Naive thymus-derived CD8-positive, alpha-beta T cell (primary cell): ENCODE results near the gene RFC5. TPM values are rescaled to one million over a fixed set of nuclear protein-coding genes. Genes with fewer than 3 reads are reported as not detected.

Source experiments
- ATAC-seq, 2 donors: fragments of 150-1000 bp; cut with Tn5 transposase in 1 of 2; sonication (Bioruptor Pico), chemical (Tn5 transposase) in 1 of 2; 1 replicate in 1 of 2; 2 replicates in 1 of 2; pipeline ENCODE4 v1.10.0; 2021; ENCODE audit warnings: mild to moderate bottlenecking in 2 of 2, moderate library complexity in 2 of 2
- POLR2A ChIA-PET: fragments of 350-600 bp; sonication (Branson Sonifier 250); formaldehyde crosslinking; loops from one replicate; lab custom pipeline; 2021; ENCODE audit warnings: antibody characterized with exemption; lab: Charles Lee
- DNase-seq, 10 donors: peaks; one replicate each; pipeline versions ENCODE4 v3.0.0 to v3.0.0-alpha.2; 2020 to 2022
- H3K27ac Mint-ChIP-seq, 10 donors: one replicate each; pipeline ENCODE4 v1.8.0; 2020 to 2022; ENCODE audit warnings: mild to moderate bottlenecking in 10 of 10, mixed read lengths in 10 of 10, moderate library complexity in 4 of 10, inconsistent platforms in 1 of 10
- H3K27me3 Mint-ChIP-seq, 5 donors: one replicate each; pipeline ENCODE4 v1.8.0; 2021 to 2022; ENCODE audit warnings: mixed read lengths in 5 of 5
- H3K36me3 Mint-ChIP-seq, 3 donors: one replicate each; pipeline ENCODE4 v1.8.0; 2020 to 2022; ENCODE audit warnings: mixed read lengths in 3 of 3, mild to moderate bottlenecking in 2 of 3, inconsistent platforms in 1 of 3
- H3K4me1 Mint-ChIP-seq, 4 donors: one replicate each; pipeline ENCODE4 v1.8.0; 2021 to 2022; ENCODE audit warnings: mixed read lengths in 4 of 4
- H3K4me3 Mint-ChIP-seq, 10 donors: one replicate each; pipeline ENCODE4 v1.8.0; 2020 to 2022; ENCODE audit warnings: mild to moderate bottlenecking in 10 of 10, mixed read lengths in 10 of 10, moderate library complexity in 6 of 10, inconsistent platforms in 1 of 10
- H3K9me3 Mint-ChIP-seq, 9 donors: one replicate each; pipeline ENCODE4 v1.8.0; 2020 to 2022; ENCODE audit warnings: mixed read lengths in 9 of 9, mild to moderate bottlenecking in 3 of 9, inconsistent platforms in 1 of 9, moderate library complexity in 1 of 9
- polyA plus RNA-seq, 3 donors: library from polyadenylated mRNA; unstranded; fragments of 300-500 nt; fragmentation: Illumina TruSeq; gene quantifications; one replicate each; pipeline ENCODE4 v1.2.3, GENCODE V29; 2021
- total RNA-seq, 8 experiments: library from RNA in 2 of 8; stranded (reverse) in 2 of 8; gene quantifications; one replicate each; pipeline ENCODE4 v1.2.3 and lab custom pipeline; 2021 to 2026

Gene RFC5, protein sequence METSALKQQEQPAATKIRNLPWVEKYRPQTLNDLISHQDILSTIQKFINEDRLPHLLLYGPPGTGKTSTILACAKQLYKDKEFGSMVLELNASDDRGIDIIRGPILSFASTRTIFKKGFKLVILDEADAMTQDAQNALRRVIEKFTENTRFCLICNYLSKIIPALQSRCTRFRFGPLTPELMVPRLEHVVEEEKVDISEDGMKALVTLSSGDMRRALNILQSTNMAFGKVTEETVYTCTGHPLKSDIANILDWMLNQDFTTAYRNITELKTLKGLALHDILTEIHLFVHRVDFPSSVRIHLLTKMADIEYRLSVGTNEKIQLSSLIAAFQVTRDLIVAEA
- total RNA-seq (10 to 100 TPM; 16.7 to 18.4 TPM), polyA plus RNA-seq (10 to 100 TPM; 12.3 to 16.1 (median 12.5) TPM), total RNA-seq (lab: John Stamatoyannopoulos, UW) (8.4 to 41.8 (median 24.6) reads per million in 6 experiments)

DNA sequence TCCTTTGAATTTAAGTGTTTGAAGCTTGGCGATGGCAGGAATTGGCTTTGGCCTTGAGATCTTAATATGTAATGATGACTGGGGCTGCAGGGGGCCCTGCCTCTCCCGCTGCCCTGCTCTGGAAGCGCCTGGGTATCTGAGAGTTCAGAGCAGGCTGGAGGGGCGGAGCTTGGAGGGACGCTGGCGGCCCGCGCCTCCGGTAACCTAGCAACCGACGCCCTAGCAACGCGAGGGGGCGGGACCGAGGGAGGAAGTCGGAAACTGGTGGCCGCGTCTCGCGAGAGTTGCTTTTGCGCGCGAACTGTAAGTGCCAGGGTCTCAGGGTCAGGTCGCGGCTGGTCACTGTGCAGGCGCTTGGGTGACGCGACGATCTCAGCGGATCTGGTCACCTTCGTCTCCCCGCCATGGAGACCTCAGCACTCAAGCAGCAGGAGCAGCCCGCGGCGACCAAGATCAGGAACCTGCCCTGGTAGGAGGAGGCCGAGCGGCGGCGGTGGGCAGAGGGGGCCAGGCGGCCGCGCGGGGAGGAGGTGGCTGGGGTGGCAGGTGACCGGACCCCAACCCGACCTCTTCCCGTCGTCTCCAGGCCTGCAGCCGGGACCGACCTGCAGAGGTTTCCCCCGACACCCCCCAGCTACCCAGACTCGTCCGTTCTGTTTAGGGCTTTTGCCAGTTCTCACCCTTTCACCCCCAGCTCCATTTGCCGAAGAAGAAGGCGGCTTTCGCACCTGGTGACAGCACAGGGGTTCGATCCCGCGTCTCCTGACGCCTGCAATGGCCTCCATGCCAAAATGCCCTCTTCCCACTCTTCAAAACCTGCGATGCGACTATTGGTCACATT is at the start of gene RFC5:
Gene RFC5, plus strand, starts transcription at position 280 of the 841 bp plus-strand sequence. Its CDS starts 125 bp downstream, at position 405.
- Mint-ChIP-seq H3K4me3 (peak within 1 kb of the TSS; percentile 87 to 93 (median 92)), H3K4me1 (peaks cover 9 to 25% (median 21%) of the 10 kb centered on the region in 4 donors), H3K27ac (peak within 1 kb of the TSS; percentile 43 to 98 (median 91)), H3K36me3 (peaks cover 0 to 21% (median 7%) of the 10 kb centered on the region in 3 donors), H3K27me3 (no peaks in the 10 kb centered on the region), H3K9me3 (no peaks in the 10 kb centered on the region)
- ATAC-seq (peak; percentile 96 to 98), DNase-seq (peak; percentile 94 to 99 (median 97))
- POLR2A ChIA-PET, result interaction anchor here (0.6 to 1.4 kb wide), 4 partner anchors 14 to 144 kb away, joined by 3 to 9 read pairs (median 4); partner anchors contain the start of gene PEBP1

GRCh38 chr12:117967043-117967442 is 49.5 kb upstream of the RFC5 start:
- Mint-ChIP-seq H3K4me1 (peaks cover 3 to 13% (median 8%) of the 10 kb centered on the region in 4 donors), H3K36me3 (peaks cover 0 to 14% (median 1%) of the 10 kb centered on the region in 3 donors), H3K27ac (no peak overlapping the region), H3K27me3 (peaks cover 30 to 78% (median 51%) of the 10 kb centered on the region in 5 donors), H3K9me3 (peaks cover 0 to 19% (median 9%) of the 10 kb centered on the region in 9 donors), H3K4me3 (peak overlapping the region in 5 of 10 donors; percentile 1 to 42 (median 28))
- ATAC-seq (no peak), DNase-seq (no peak)
- POLR2A ChIA-PET, result no interaction called here

- POLR2A ChIA-PET, result no interaction called here
- no peak for ATAC-seq
- Mint-ChIP-seq H3K36me3 (peaks cover 0 to 16% (median 1%) of the 10 kb centered on the region in 3 donors), H3K27ac (no peak overlapping the region), H3K27me3 (peaks cover 30 to 80% (median 52%) of the 10 kb centered on the region in 5 donors), H3K9me3 (peaks cover 0 to 21% (median 11%) of the 10 kb centered on the region in 9 donors), H3K4me1 (peaks cover 3 to 13% (median 8%) of the 10 kb centered on the region in 4 donors), H3K4me3 (peak overlapping the region in 8 of 10 donors; percentile 1 to 42 (median 26))
- no peak for DNase-seq
These were observed 49.0 kb upstream of the RFC5 start for GRCh38 chr12:117967512-117967911.

DNA sequence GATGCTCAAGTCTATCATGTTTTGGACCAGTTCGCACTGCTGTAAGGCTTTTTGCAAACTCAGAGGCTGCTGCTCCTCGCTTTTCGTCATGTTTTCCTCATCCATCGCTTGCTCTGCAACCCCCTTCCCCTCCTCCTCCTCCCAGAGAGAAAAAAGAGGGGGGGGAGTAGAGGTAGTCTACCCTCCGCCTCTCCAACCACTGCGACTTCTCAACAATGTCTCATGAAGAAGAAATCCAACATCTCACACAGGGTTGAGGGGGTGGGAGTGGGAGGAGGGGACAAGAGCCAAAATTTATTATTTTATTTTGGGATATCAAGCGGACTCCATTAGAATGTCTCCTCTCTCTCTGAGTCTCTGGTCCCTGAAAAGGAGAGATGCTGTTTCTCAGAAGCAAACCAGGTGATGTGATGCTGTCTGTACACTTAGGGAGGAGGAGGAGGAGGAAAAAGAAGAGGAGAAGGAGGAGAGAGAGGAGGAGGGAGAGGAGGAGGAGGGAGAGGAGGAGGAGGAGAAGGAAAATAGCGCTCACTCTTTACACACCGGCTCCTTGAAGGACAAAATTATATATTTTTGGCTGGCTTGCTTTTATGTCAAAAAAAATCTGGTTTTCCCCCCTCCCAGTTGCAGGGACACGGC is 48.2 kb upstream of the RFC5 start:
- Mint-ChIP-seq H3K36me3 (peaks cover 0 to 19% (median 1%) of the 10 kb centered on the region in 3 donors), H3K9me3 (peaks cover 0 to 21% (median 15%) of the 10 kb centered on the region in 9 donors), H3K27ac (no peak overlapping the region), H3K4me1 (peaks cover 3 to 13% (median 8%) of the 10 kb centered on the region in 4 donors), H3K27me3 (peaks cover 32 to 85% (median 56%) of the 10 kb centered on the region in 5 donors), H3K4me3 (peak overlapping the region; percentile 55 to 82 (median 68))
- ATAC-seq, result no peak
- no peak for DNase-seq
- POLR2A ChIA-PET, result no interaction called here

DNA sequence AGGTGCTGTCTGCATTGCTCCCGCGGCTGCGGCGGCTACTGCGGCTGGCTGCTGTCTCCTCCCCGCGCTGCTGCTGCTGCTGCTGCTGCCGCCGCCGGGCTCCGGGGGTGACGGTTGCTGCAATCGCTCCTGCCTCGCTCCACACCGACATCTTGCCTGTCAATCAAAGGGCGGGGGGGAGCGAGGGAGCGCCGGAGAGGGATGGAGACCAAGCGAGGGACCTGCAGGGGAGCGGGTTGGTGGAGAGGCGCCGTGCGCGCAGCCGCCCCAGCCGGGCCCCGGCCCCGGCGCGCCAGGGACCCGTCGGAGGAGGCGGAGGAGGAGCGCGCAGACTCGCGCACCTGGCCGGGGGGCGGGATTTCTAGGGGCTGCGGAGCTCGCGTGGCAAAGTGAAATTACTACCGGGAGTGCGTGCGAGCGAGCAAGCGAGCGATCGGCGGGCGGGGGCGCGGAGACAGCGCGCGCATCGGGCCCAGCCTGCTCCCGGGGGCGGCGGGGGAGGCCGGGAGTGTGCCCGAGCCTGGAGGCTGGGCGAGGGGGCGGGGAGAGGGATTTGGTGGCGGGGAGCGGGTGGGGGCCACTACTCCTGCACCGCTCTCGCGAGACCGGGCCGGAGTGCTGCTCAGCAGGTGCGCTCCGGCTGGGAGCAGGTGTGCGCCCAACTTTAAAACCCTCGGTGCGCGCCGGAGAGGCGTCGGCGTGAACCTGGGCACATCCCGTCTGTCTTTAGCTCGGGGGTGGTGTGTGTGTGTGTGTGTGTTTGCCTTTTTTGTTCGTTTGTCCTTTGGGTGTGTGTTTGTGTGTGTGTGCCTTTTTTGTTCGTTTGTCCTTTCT is 47.5 kb upstream of the RFC5 start, which contains the start of gene KSR2:
Gene KSR2, minus strand, starts transcription at position 165 of the 834 bp plus-strand sequence. CDS start 735 bp downstream, outside the sequence.
- Mint-ChIP-seq H3K27ac (peak within 1 kb of the TSS in 1 of 10 donors; percentile 34), H3K9me3 (peaks cover 0 to 21% (median 18%) of the 10 kb centered on the region in 9 donors), H3K4me1 (peaks cover 3 to 13% (median 8%) of the 10 kb centered on the region in 4 donors), H3K27me3 (peaks cover 34 to 86% (median 56%) of the 10 kb centered on the region in 5 donors), H3K36me3 (peaks cover 0 to 22% (median 1%) of the 10 kb centered on the region in 3 donors), H3K4me3 (peak within 1 kb of the TSS; percentile 68 to 91 (median 81))
- peak in 7 of 10 donors; percentile 6 to 42 (median 21) for DNase-seq
- POLR2A ChIA-PET, result no interaction called here
- ATAC-seq, result peak; percentile 44 to 65

DNA sequence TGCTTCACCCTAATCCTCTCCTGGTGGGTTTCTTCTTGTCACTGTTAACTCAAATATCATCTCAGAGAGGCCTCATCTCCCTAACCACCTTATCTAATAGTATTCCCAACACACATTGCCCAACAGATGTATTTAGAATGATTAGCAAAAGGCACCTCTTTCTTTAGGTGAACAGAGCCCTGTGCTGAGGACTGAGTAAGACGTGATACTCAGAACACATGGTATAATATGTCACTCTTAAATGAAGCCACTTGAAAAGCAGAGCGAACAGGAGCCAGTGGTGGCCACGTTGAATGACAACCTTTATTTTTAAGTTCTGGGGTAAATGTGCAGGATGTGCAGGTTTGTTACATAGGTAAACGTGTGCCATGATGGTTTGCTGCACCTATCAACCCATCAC is 46.2 kb upstream of the RFC5 start:
- Mint-ChIP-seq H3K36me3 (peaks cover 0 to 22% (median 1%) of the 10 kb centered on the region in 3 donors), H3K27ac (no peak overlapping the region), H3K4me1 (peaks cover 3 to 13% (median 8%) of the 10 kb centered on the region in 4 donors), H3K4me3 (peak overlapping the region in 4 of 10 donors; percentile 8 to 82 (median 49)), H3K9me3 (peaks cover 0 to 21% (median 18%) of the 10 kb centered on the region in 9 donors), H3K27me3 (peaks cover 31 to 83% (median 50%) of the 10 kb centered on the region in 5 donors)
- POLR2A ChIA-PET, result no interaction called here
- ATAC-seq, result no peak
- DNase-seq, result no peak

DNA sequence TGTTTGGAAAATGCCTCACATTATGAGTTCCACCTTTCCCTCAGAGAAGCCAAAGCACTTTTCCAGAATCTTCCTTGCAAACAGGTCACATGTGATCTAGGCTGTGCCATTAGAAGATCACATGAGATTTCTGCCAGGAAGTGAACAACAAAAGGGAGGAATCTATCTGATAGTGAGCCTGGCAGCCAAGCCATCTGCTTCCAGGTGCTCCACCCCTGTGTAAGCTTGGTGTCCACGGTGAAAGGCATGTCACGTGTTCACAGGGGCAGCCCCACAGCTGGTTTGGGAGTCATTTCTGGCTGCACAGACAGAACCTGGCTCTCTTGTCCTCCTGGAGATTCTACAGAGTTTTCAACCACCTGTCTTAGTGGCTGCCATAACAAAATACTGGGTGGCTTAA is 44.2 kb upstream of the RFC5 start:
- no peak overlapping the region for H3K27ac Mint-ChIP-seq
- ATAC-seq (no peak), DNase-seq (no peak)
- POLR2A ChIA-PET, result no interaction called here
- peaks cover 18 to 63% (median 33%) of the 10 kb centered on the region in 5 donors for H3K27me3 Mint-ChIP-seq
- peaks cover 3 to 13% (median 7%) of the 10 kb centered on the region in 4 donors for H3K4me1 Mint-ChIP-seq
- H3K4me3 Mint-ChIP-seq, result no peak overlapping the region
- peaks cover 0 to 21% (median 18%) of the 10 kb centered on the region in 9 donors for H3K9me3 Mint-ChIP-seq
- peaks cover 0 to 22% (median 1%) of the 10 kb centered on the region in 3 donors for H3K36me3 Mint-ChIP-seq

- ATAC-seq (no peak), DNase-seq (no peak)
- no peak overlapping the region for H3K27ac Mint-ChIP-seq
- H3K4me1 Mint-ChIP-seq, result no peaks in the 10 kb centered on the region
- peaks cover 0 to 21% (median 18%) of the 10 kb centered on the region in 9 donors for H3K9me3 Mint-ChIP-seq
- peaks cover 18 to 49% (median 36%) of the 10 kb centered on the region in 5 donors for H3K27me3 Mint-ChIP-seq
- H3K36me3 Mint-ChIP-seq, result peaks cover 0 to 22% (median 1%) of the 10 kb centered on the region in 3 donors
- H3K4me3 Mint-ChIP-seq, result no peak overlapping the region
- POLR2A ChIA-PET, result no interaction called here
These were observed 41.5 kb upstream of the RFC5 start for GRCh38 chr12:117975006-117975405.

DNA sequence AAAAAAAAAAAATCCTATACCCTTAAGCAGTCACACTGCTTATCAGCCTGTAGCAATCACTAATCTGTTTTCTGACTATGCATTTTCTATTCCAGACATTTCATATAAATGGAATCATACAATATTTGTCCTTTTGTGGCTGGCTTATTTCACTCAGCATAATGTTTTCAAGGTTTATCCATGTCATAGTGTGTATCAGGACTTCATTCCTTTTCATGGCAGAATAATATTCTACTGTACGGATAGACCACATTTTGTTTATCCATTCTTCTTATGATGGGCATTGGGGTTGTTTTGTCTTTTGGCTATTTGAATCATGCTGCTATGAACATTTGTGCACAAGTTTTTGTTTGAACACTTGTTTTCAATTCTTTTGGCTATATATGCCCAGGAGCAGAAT is 39.1 kb upstream of the RFC5 start:
- H3K27me3 Mint-ChIP-seq, result peaks cover 12 to 49% (median 29%) of the 10 kb centered on the region in 5 donors
- POLR2A ChIA-PET, result no interaction called here
- H3K27ac Mint-ChIP-seq, result no peak overlapping the region
- peaks cover 0 to 6% (median 0%) of the 10 kb centered on the region in 3 donors for H3K36me3 Mint-ChIP-seq
- peaks cover 0 to 9% (median 6%) of the 10 kb centered on the region in 9 donors for H3K9me3 Mint-ChIP-seq
- no peaks in the 10 kb centered on the region for H3K4me1 Mint-ChIP-seq
- ATAC-seq (no peak), DNase-seq (no peak)
- H3K4me3 Mint-ChIP-seq, result no peak overlapping the region

DNA sequence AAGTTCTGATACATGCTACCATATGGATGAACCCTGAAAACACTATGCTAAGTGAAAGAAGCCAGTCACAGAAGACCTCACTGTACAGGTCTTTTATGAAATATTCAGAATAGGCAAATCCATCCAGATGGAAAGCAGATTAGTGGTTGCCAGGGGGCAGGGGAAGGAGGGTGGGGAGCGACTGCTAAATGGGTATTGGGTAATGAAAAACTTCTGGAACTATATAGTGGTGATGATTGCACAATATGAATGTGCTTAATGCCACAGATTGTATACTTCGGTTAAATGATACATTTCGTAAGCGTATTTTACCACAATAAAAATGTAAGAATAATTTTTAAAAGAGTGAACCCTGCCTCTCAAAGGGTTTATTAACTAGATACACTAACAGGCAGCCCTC is 35.9 kb upstream of the RFC5 start:
- POLR2A ChIA-PET, result no interaction called here
- no peaks in the 10 kb centered on the region for H3K9me3 Mint-ChIP-seq
- no peak overlapping the region for H3K4me3 Mint-ChIP-seq
- DNase-seq (no peak), ATAC-seq (no peak)
- H3K36me3 Mint-ChIP-seq, result no peaks in the 10 kb centered on the region
- no peak overlapping the region for H3K27ac Mint-ChIP-seq
- no peaks in the 10 kb centered on the region for H3K4me1 Mint-ChIP-seq
- H3K27me3 Mint-ChIP-seq, result peaks cover 3 to 31% (median 17%) of the 10 kb centered on the region in 5 donors

GRCh38 chr12:117981267-117981666 is 35.2 kb upstream of the RFC5 start:
- Mint-ChIP-seq H3K4me1 (no peaks in the 10 kb centered on the region), H3K36me3 (no peaks in the 10 kb centered on the region), H3K27me3 (peaks cover 1 to 27% (median 17%) of the 10 kb centered on the region in 5 donors), H3K27ac (no peak overlapping the region), H3K9me3 (no peaks in the 10 kb centered on the region), H3K4me3 (no peak overlapping the region)
- POLR2A ChIA-PET, result no interaction called here
- no peak for ATAC-seq
- no peak for DNase-seq
